NCI-H1048 (cell line): ENCODE measurements around the gene HAGH.

Source experiments
- DNase-seq: peaks from one replicate; lab custom pipeline; 2025; lab: John Stamatoyannopoulos, UW

HAGH gene

DNA sequence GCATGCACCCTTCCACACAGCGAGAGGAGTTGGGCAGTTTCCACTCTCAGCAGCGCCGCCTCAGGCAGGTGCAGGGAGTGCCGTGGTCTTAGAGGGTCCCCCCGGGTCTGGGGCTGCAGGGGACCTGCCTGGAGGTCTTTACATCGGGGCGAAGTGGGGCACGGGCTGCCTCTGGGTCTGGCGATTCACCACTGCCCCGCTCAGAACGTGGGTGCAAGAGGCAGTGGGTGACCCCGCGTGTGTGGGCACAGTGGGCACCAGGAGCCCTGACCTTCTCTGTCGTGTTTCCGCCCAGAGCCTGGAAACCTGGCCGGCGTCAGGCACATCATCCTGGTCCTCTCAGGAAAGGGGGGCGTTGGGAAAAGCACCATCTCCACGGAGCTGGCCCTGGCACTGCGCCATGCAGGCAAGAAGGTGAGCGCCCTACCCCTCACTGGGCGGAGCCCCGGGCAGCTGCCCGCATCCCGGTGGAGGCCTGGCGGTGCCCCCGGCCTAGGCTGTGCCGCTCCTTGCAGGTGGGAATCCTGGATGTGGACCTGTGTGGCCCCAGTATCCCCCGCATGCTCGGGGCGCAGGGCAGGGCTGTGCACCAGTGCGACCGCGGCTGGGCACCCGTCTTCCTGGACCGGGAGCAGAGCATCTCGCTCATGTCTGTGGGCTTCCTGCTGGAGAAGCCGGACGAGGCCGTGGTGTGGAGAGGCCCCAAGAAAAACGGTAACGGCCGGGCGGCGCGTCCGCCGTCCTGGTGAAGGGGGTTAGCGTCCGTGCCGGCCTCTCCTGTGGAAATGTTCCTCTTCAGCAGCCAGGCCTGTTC lies 40.2 kb downstream of the HAGH start:
- DNase-seq = no peak

DNA sequence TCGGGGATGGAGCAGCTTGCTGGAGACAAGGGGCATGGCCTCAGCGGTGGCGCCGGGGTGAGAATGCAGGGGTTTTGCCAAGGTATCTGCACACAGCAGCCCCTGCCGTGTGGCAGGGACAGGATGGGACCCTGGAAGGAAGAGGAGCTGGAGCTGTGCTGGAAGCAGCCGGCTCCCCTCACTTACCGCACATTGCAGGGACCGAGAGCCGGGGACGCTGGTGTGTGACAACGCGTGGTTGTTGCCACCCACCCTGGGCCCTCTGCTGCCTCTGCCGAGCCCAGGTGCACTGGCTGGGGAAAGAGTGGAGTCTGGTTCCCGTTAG lies 40.8 kb downstream of the HAGH start:
- DNase-seq = no peak

DNA sequence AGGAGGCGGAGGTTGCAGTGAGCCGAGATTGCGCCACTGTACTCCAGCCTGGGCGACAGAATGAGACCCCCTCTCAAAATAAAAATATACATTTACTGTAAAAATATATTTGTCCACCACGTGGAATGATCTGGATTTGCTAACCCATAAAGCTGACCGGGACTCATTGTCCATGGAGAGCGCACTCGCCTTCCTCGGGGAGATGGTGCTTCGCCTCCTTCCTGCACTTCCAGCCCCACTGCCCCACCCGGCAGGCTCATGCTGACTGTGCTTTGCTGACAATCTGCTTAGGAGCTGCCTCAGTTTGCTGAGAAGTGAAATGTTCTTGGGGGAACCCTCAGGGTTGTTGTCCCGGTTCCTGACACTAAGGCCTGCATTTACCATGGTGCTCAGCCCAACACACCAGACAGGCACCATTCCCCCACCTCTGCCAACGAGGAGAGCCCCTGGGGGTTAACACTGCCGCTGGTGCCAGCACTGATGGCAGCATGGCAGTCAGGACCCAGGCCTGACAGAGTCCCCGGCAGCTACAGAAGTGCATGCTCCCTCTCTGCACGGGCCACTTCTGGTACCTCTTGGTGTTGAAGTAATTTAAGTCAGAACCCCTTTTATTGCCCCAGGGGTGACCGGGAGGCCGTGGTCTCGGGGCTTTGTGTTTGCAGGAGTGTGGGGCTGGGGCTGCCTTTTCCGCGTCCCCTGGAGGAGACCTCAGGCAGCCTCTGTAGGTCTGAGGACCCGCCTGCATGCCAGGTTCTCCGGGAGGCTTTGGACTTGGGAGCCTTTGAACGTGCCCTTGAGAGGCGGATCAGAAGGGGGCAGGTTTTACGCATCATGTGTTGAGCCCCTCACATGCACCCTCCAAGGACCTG lies 41.4 kb downstream of the HAGH start:
- DNase-seq = no peak

DNA sequence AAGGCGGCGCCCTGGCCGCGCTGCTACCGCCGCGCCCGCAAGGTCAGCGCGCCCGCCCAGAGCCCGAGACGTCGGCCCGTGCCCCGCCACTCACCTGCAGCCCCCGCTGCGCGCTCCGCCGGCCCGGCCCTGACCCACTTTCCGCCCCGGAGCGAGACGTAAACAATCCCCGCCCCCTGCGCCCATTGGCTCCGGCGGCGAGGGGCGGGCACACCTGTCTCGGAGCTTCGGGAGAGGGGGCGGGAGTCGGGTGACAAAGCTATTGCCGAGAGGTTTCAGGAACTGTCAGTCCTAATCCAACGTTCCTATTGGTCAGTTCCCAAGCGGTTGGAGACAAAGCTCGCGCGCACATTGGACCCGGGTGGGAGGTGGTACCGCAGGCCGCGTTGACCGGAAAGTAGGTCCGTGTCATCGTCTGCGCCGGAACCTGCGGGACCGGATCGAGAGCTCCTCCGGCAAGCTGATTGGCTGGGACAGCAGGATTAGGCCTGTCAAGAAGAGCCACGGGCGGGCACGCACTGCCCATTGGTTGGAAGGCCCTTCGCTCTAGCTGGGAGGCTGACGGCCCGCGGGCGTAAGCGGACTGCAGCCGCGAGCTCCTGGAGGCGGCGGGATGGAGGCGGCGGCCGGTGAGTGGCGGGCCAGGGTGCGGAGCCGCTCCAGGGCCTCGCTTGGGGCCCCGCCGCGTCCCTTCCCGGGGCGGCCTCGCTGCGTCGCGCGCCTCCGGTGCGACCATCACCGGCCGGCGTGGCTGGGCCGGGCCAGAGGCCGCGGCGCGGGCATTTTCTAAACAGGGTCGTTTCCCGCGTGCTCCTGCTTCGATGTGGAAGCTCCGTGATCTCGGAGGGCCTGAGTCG lies 44.0 kb downstream of the HAGH start, which contains the start of the genes NUBP2 and SPSB3:
NUBP2 (plus strand) TSS at position 553 of the 857 bp plus-strand sequence; CDS start at position 614, 61 bp downstream.
SPSB3 (minus strand) TSS at position 164 of the 857 bp plus-strand sequence. CDS start 1,088 bp downstream, outside the sequence.
- DNase-seq = peak; percentile 90

DNA sequence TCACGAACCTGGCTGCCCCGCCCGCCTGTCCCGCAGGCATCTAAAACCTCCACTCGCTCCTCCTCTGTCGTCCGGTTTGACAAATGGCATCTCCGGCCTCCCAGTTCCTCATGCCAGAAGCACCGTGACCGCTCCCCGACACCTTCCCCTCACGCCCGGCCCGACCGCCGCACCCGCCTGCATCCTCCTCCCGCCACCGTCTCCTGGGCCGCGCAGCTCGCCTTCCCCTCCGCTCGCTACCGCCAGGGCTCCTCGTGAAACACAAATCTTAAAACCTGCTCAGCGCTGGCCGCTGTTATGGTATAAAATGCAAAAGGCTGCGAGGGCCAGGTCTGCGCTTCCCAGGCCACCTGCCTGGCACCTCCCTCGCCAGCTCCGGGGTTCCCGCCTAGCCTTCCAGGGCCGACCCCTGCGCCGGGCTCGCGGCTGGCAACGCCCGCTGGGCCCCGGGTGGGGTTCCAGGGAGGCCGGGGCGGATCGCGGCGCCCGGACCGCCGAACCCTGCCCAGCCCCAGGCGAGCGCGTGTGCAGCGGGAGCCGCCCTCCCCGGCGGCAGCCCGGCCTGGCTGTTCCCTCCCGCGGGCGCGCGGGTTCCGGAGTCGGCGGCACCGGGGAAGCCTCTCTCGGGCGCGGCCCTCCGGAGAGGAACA lies 44.7 kb downstream of the HAGH start:
- no peak for DNase-seq

DNA sequence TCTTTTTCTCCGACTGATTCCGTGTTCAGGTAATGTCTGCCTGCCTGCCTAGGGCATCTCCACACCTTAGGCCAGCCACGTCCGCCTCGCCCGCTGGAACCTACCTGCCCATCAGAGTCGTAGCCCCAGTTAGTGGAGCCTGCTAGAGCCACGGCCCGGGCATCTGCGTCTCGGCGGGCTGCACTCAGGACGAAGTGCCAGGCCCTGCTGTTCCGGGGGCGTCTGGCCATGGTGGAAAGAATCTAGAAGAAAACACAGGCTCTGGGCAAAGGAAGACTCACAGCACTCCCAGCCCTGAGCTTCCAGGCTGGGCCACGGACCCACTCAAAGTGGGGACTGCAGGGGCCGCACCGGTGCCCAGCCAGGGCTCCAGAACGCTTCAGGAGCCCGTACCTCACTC lies 45.4 kb downstream of the HAGH start:
- DNase-seq = no peak

DNA sequence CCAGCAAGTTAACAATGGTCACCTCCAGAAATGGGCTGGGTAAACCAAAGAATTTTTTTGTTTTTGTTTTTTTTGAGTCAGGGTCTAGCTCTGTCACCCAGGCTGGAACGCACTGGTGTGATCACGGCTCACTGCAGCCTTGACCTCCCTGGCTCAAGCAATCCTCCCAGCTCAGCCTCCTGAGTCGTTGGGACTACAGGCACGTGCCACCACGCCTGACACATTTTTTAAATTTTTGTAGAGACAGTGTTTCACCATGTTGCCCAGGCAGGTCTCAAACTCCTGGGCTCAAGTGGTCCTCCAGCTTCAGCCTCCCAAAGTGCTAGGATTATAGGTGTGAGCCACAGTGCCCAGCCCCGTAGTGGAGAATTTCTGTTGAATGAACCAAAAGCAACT lies 46.0 kb downstream of the HAGH start:
- DNase-seq = no peak

DNA sequence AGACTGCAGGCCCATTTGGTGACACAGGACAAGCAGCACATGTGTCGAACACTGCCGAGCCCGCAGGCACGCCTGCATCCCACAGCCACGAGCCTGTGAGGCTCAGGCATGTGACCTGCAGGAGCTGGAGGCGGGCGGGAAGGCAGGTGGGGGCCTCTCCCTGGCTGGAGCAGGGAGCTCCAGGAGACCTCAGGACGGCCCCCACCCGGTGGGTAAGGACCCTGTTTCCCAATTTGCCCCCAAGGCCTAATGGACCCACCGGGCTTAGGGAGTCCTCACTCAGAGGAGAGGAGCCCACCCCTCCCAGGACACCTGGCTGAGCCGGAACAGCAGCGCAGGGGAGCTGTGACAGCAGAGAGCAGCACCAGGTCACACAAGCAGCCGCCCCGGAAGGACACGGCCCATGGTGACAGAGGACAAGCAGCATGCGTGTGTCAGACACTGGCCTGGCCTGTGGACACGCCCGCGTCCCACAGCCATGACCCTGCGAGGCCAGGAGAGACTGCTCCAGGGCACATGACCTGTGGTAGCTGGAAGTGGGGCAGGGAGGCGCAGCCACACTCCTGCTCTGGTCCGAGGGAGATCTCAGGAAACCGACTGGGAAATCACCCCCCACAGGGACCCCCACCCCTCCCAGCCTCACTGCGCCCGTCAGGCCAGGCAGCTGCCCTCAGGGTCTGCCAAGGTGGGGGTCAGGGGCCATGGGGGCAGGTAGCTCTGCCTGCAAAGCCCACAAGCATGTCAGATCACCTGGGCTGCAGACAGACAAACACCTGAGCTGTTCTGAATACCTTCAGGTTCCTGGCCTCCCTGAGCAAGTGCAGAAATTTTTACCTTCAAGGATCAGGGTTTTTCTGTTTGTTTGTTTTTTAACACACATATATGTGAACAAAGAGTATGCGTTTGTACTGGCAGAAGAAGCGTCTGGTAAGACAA lies 46.6 kb downstream of the HAGH start:
- DNase-seq = no peak

DNA sequence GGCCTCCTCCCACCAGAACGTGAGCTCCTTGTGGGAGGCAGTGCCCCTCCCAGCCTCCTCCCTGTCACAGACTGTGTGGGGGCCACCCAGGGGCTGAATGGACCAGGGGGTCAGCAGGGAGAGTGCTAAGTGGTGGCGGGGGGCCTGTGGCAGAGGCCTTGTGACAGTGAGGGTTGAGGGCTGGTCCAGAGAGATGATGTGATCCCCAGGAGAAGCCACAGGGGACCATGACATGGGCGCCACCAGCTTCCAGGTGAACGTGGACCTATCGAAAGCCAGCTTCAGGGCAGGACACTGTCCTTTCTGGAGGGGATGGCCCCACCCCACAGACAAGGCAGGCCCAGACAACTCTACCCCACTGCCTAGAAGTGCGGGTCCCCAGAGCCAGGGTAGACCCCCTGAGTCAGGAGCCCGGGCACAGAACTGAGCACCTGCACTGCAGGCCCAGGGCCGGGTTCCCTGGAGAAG lies 47.4 kb downstream of the HAGH start:
- DNase-seq = no peak

DNA sequence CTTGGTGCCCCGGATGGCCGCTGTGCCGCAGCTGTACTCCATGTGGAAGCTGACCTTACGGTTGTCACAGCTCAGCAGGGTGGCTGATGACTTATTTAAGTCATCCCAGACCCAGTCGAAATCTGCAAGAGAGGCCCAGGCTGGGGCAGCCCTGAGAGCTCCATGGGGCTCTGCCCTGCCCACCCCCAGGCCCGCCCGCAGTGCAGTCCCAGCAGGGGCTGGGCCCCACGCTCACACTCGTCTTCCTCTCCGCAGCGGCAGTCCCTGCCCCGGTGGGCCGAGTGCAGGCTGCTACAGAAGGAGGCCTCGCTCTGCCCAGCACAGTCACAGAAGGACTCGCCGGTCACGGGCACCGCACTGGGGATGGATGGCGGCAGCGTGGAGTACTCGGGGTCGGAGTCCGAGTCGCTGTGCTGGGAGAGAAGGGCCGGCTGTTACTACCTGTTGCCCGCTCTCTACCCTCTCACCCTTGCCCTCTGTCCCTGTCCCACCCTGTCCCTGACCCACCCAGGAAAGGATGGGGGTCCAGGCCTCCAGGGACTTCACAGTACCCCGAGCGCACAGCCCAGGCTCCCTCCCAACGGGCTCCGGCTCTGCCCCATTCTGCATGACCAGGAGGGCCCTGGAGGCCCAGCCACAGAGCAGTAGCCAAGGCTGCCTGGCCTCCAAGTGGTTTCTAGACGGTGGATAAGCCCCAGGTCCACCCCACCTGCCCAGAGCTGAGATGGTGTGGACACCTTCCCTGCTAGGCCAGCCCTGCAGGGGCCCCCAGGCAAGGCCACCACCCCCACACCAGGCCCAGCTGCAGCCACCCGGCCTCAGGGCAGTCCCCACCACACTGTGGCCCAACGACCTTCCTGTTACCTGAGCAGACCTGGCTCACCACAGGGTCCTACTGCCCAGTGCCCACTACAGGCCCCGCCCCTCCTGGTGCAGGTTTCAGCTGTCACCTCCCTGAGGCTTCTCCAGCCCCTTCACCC lies 48.1 kb downstream of the HAGH start:
- no peak for DNase-seq

DNA sequence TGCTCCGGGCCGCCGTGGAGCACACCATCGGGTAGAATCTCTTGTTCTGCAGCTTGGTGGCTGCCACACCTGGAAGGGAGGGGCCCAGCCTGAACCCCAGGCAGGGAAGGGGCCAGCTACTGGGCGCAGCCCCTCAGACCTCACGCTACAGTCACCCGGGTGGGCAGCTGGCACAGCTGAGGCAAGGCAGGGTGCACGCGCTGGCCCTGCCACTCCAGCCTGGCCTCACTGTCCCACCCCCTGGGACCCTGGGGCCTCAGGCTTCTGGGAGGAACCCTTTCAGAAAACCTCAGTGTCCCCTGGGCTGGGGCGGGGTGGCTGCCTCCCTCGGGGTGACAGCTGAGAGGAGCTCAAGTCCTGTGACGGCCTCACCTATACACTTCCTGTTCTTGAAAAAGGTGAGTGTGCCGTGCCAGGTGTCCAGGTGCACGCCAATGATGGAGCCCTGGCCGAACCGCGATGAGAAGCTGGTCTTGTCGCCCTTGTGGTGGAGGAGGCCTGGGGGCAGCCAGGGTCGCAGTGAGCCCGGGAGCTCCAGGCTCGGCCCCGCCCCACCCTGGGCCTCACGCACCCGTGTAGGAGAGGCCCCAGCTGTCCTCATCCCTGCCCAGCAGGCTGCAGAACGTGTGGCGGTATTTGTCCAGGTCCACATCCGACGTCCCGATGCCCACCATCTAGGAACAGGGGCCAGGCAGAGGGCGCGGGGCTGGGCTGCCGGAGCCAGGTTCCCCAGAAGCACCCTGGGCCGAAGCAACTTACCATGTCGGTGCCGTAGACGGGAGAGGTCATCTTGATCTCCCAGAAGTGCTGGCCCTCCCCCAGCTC lies 49.0 kb downstream of the HAGH start:
- DNase-seq = no peak

DNA sequence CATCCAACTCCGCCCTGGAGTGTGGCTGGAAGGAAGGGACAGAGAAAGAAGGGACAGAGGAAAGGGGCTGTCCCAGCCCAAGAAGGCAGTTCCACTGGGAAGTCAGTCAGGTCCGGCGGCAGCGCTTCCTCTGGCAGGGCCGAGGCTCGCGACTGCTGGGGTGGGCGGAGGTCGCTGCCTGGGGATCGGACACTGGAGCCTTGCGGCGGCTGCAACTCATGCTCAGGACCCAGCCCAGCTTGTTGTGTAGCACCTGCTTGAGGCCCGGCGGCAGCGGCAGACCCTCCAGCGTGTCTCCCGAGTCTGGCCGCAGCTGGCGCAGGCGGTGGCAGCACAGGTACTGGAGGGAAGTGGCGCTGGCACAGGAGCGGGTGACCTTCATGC lies 49.6 kb downstream of the HAGH start:
- DNase-seq = no peak

DNA sequence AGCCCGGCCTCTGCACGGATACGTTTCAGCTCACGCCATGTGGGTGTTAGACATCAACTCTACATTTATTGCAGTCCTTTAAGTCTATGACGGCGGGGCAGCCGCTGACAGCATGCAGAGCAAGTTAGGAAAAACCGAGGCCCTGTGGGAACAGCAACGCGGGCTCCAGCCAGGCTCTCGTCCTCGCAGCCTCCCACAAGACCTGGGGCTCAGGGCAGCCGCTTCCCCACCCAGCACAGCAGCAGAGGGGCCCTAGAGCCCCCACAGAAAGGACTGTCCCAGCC lies 50.0 kb downstream of the HAGH start:
- no peak for DNase-seq

DNA sequence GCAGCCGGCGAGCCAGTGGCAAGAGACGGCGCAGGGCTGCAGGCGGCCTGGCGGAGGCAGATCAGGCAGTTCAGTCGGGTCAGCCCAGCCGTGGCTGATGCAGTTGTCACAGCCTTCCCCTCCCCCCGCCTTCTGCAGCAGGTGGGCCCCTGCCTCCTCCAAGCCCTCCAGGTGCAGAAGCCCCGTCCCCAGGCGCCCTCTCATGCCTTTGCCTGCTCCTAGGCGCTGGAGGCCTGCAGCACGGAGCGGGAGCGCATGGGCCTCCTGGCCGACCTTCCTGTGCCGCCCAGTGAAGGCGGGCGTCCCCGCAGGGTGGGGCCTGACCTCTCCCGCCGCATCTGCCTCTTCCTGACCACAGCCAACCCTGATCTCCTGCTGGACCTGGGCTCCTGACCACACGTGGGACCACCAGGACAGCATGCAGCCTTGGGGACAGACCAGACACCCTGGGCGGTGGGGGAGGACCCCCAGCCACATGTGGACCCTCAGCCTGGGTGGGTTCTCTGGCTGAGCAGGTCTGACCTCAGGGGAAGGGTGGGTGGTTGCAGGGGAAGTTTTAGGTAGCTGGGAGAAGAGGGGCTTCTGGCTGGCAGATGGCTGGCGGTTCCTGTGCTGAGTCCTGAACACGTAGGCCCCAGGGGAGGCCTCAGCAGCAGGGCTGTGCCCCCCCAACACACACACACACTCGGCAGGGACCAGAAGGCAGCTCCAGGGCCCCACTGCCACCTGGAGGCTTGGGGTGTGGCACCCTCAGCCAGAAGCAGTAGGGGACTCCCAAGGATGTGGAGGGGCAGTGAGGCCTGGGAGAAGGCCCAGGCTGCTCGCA lies 50.6 kb downstream of the HAGH start:
- no peak for DNase-seq

DNA sequence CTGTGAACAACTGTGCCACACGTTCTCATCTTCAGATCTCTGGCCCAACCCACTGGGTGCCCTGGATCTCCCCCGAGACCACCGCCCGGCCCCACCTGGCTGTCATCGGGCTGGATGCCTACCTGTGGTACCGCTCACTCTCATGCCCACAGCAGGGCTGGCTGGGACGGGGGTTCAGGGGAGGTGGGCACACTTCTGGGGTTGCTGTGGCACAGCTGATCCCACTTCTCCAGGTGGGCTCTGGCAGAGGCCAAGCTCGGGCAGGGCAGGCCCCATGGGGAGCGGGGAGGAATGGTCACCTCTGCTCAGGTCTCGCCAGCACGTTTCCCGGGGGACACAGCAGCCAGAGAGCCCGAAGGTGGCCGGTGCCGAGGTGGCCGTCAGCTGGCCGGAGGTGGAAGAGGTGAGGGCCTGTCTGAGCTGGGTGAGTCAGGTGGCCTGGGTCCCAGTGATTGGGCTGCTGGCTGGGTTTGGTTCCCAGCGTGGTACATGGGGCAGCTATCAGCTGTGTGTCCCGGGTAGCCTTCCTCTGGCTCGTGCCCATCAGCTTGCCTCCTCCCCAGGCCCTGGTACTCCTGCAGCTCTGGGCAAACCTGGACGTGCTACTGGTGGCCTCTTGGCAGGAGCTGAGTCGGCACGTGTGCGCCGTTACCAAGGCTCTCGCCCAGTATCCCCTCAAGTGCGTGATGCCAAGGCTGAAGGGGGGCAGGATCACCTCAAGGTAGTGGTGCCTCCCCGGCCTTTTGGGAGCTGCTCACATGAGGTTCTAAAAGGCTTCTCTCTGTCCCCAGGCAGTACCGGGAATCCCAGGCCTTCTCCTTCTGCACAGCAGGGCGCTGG lies 51.4 kb downstream of the HAGH start:
- DNase-seq = no peak

DNA sequence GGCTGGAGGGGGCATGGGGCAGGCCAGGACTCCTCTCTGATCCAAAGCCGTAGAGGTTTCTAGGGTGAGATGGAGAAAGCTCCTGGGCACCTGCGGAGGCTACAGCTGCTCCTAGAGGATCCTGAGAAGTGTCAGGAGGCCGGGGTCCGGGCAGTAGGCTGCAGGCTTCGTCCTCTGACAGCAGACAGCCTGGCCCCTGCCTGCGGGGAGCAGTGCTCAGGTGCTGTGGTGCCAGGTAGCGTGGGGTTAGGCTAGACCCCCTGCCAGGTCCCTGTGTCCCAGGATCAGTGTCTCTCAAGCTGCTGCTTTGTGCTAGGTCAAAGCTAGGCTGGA lies 52.2 kb downstream of the HAGH start:
- no peak for DNase-seq
